Measurements from ENCODE around the gene ATP2B2.

- no peak for TF ChIP-seq ZFP3 (CRISPR knock-in tag; IDR thresholded peaks at IDR 0.05)
- no peak for TF ChIP-seq PATZ1 (CRISPR knock-in tag; IDR thresholded peaks at IDR 0.05; ENCODE audit: borderline replicate concordance)
- TF ChIP-seq ZNF8 (CRISPR knock-in tag; IDR thresholded peaks at IDR 0.05): no peak
- TF ChIP-seq SNAI2 (CRISPR knock-in tag; IDR thresholded peaks at IDR 0.05): no peak
- TF ChIP-seq GLIS3 (CRISPR knock-in tag; IDR thresholded peaks at IDR 0.05): no peak
- no peak for TF ChIP-seq TSHZ2 (CRISPR knock-in tag; IDR thresholded peaks at IDR 0.05)
- TF ChIP-seq PPARA (CRISPR knock-in tag; IDR thresholded peaks at IDR 0.05; ENCODE audit: borderline replicate concordance): no peak
- no peak for TF ChIP-seq ZFP30 (CRISPR knock-in tag; IDR thresholded peaks at IDR 0.05)
- TF ChIP-seq RARB (CRISPR knock-in tag; IDR thresholded peaks at IDR 0.05): no peak
- TF ChIP-seq POU6F1 (CRISPR knock-in tag; IDR thresholded peaks at IDR 0.05; ENCODE audit: borderline replicate concordance, low read depth): no peak
- TF ChIP-seq ARNTL (CRISPR knock-in tag; IDR thresholded peaks at IDR 0.05; ENCODE audit: borderline replicate concordance, low read depth): no peak
Measured at GRCh38 chr3:10400050-10400748, 105.2 kb downstream of the ATP2B2 start.

Measured in SK-N-SH treated with all-trans-retinoic acid at 6 μM for 48 hours (cell line).